ENCODE data around the gene SHD. TPM values are rescaled to one million over a fixed set of nuclear protein-coding genes. Genes with fewer than 3 reads are reported as not detected.

SHD gene
- total RNA-seq, 1 experiment from 2014 or later: 4.4 TPM

DNA sequence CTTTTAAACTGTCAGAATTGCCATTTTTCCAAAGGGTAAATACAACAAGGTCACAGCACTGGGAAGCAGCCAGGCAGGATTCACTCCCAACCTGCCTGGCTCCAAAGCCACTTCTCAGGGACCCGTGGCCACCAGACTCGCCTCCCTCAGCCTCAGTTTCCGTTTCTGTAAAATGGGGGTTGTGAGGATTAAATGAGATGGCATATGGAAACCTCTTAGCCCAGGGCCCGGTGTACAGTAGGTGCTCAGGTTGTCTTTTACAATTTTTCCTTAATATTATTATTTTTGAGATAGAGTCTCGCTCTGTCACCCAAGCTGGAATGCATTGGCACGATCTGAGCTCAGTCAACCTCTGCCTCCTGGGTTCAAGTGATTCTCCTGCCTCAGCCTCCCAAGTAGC is 22.0 kb upstream of the SHD start:
- H3T11ph ChIP-seq (ENCODE audit: low read length): no peak overlapping the region
- no peaks in the 10 kb centered on the region for H3K4me1 Mint-ChIP-seq
- no peak overlapping the region for H3K9ac ChIP-seq (ENCODE audit: extremely low read depth, insufficient read length, low read length)
- no peaks in the 10 kb centered on the region for H3K79me1 ChIP-seq (ENCODE audit: insufficient read depth, low read depth, low read length, poor library complexity, severe bottlenecking)
- H4K20me1 ChIP-seq (ENCODE audit: control insufficient read depth, insufficient read depth, insufficient read length): no peaks in the 10 kb centered on the region
- no peaks in the 10 kb centered on the region for H3K4me1 ChIP-seq (ENCODE audit: insufficient read depth, low read length)
- no peak overlapping the region for H4K5ac ChIP-seq (ENCODE audit: insufficient read length, low read depth, low read length)
- no peak overlapping the region for H3K14ac ChIP-seq (ENCODE audit: insufficient read depth, low read length)
- DNase-seq: no peak
- no peak overlapping the region for H3K56ac ChIP-seq (ENCODE audit: insufficient read length, low read depth, low read length)
- no peak overlapping the region for H2AFZ ChIP-seq (ENCODE audit: low read length)
- no peak overlapping the region for H3K27ac ChIP-seq (ENCODE audit: insufficient read length, low read depth, low read length)
- H3K4me3 Mint-ChIP-seq: no peak overlapping the region
- no peak overlapping the region for H3K4ac ChIP-seq (ENCODE audit: low read depth, low read length)
- no peak overlapping the region for H2BK15ac ChIP-seq (ENCODE audit: low read depth, low read length)
- H2BK120ac ChIP-seq (ENCODE audit: low read depth, low read length, poor library complexity, severe bottlenecking): no peak overlapping the region
- no peak overlapping the region for H2AK5ac ChIP-seq (ENCODE audit: insufficient read length, low read length)
- H3K23ac ChIP-seq (ENCODE audit: insufficient read length, low read depth, low read length): no peak overlapping the region
- no peak overlapping the region for H2BK5ac ChIP-seq (ENCODE audit: insufficient read length, low read length)
- TF ChIP-seq, protein P1, sequence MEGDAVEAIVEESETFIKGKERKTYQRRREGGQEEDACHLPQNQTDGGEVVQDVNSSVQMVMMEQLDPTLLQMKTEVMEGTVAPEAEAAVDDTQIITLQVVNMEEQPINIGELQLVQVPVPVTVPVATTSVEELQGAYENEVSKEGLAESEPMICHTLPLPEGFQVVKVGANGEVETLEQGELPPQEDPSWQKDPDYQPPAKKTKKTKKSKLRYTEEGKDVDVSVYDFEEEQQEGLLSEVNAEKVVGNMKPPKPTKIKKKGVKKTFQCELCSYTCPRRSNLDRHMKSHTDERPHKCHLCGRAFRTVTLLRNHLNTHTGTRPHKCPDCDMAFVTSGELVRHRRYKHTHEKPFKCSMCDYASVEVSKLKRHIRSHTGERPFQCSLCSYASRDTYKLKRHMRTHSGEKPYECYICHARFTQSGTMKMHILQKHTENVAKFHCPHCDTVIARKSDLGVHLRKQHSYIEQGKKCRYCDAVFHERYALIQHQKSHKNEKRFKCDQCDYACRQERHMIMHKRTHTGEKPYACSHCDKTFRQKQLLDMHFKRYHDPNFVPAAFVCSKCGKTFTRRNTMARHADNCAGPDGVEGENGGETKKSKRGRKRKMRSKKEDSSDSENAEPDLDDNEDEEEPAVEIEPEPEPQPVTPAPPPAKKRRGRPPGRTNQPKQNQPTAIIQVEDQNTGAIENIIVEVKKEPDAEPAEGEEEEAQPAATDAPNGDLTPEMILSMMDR (conservative IDR thresholded peaks at IDR 0.05): no peak
- H2BK12ac ChIP-seq (ENCODE audit: insufficient read length, low read depth, low read length): no peak overlapping the region
- no peaks in the 10 kb centered on the region for H3K79me2 ChIP-seq (ENCODE audit: insufficient read depth, low read length)
- H3K18ac ChIP-seq (ENCODE audit: insufficient read length, low read depth, low read length): no peak overlapping the region
- H3K4me2 ChIP-seq (ENCODE audit: insufficient read depth, insufficient read length, low read length): no peak overlapping the region
- H3K9me3 ChIP-seq (ENCODE audit: control insufficient read depth, low read depth, low read length): peaks cover 8% of the 10 kb centered on the region
- H3K36me3 Mint-ChIP-seq (ENCODE audit: insufficient read depth in 1 of 3, low read depth in 3 of 3): peaks cover 51 to 79% (median 71%) of the 10 kb centered on the region in 3 experiments
- H4K8ac ChIP-seq (replicated peaks; ENCODE audit: insufficient read length, low read depth, low read length): no peak overlapping the region
- no peak overlapping the region for H4K91ac ChIP-seq (ENCODE audit: insufficient read length, low read depth, low read length)
- H3K27me3 ChIP-seq (ENCODE audit: insufficient read depth, low read length): no peaks in the 10 kb centered on the region
- no peak overlapping the region for H3K27ac Mint-ChIP-seq
- H3K27me3 Mint-ChIP-seq (ENCODE audit: low read depth): no peaks in the 10 kb centered on the region
- peaks cover 21 to 31% of the 10 kb centered on the region in 2 experiments for H3K9me3 Mint-ChIP-seq
- no peak overlapping the region for H2BK20ac ChIP-seq (ENCODE audit: low read depth, low read length, poor library complexity, severe bottlenecking)
- no peaks in the 10 kb centered on the region for H3K23me2 ChIP-seq (ENCODE audit: insufficient read length, low read depth, low read length, poor library complexity, severe bottlenecking)
- no CpG with 5 or more reads among the region's 6 CpGs for WGBS (ENCODE audit: extremely low coverage, insufficient read length, low lambda C conversion rate)

All from H9 (cell line).